ENCODE data around the gene KY.
"Not testable (repeated sequence)": the region's sequence is repeated elsewhere in the genome, so short reads cannot be mapped to it uniquely, and the experiment has no call there.

Gene KY

DNA sequence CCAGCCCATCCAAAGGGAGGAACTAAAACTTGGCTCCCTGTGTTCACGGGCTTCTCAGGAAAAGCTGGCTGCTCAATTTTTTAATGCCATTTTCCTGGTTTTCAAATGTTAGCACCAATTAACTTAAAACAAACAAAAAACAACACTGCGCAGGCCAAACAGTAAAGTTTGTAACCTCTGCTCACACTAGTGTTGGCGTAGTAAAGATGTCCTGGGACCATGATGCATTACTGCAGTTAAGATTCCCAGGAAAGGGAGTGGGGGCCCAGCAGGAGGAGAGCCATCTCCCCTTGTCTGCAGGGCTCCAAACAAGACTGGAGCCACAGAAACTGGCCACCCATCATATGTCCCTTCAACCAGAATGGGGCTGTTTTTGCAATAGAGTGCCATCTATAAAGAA is 74.0 kb downstream of the KY start:
- no peak for DNase-seq
- TF ChIP-seq CTCF (IDR thresholded peaks at IDR 0.05), result no peak
- H3K4me1 ChIP-seq, result no peaks in the 10 kb centered on the region

DNA sequence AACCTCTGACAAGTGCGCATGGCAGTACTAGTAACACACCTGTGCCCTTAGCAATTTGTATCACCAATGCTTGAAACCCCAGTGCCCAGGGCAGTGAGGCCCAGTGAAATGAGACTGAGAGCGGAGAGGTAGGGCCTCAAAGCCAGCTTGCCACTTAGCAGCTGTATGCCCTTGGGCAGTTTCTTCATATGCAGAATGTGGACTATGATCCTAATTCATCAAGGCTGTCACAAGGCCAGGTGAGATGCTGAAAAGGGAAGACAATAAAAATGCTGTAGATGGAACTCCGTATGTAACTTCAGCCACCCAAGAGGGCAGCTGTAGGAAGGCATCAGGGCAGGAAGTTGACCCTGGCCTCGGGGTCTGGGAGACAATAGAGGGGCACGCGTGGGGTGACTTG is 74.4 kb downstream of the KY start:
- Histone ChIP-seq H3K36me3 (peaks cover 0 to 3% (median 0%) of the 10 kb centered on the region in 3 donors), H3K27ac (no peak overlapping the region), H3K4me1 (no peaks in the 10 kb centered on the region), H3K27me3 (no peaks in the 10 kb centered on the region), H3K9me3 (peaks cover 0 to 3% (median 0%) of the 10 kb centered on the region in 3 donors), H3K4me3 (no peak overlapping the region)
- no peak for TF ChIP-seq CTCF (IDR thresholded peaks at IDR 0.05)
- no peak for DNase-seq
- intact Hi-C loops (cut with DNase I; ENCODE audit: low total_unique reads), result no loop called here

More for the DNA sequence above, 74.0 kb downstream of the KY start:
- no peak overlapping the region for H3K27ac ChIP-seq
- intact Hi-C loops (cut with DNase I; ENCODE audit: low total_unique reads), result no loop called here
- no peaks in the 10 kb centered on the region for H3K27me3 ChIP-seq
- no peak overlapping the region for H3K4me3 ChIP-seq
- peaks cover 0 to 3% (median 0%) of the 10 kb centered on the region in 3 donors for H3K36me3 ChIP-seq
- peaks cover 0 to 3% (median 0%) of the 10 kb centered on the region in 3 donors for H3K9me3 ChIP-seq

GRCh38 chr3:134569899-134570298 is 80.9 kb downstream of the KY start:
- H3K9me3 ChIP-seq; DNase-seq; H3K36me3 ChIP-seq; intact Hi-C loops (cut with DNase I; ENCODE audit: low total_unique reads); H3K4me1 ChIP-seq; H3K27me3 ChIP-seq; H3K4me3 ChIP-seq; H3K27ac ChIP-seq: not testable (repeated sequence)

- Histone ChIP-seq H3K4me3 (no peak overlapping the region), H3K27me3 (no peaks in the 10 kb centered on the region), H3K9me3 (peaks cover 0 to 3% (median 0%) of the 10 kb centered on the region in 3 donors), H3K36me3 (peaks cover 0 to 6% (median 4%) of the 10 kb centered on the region in 3 donors), H3K27ac (no peak overlapping the region), H3K4me1 (no peaks in the 10 kb centered on the region)
- no peak for DNase-seq
- no peak for TF ChIP-seq CTCF (IDR thresholded peaks at IDR 0.05)
- intact Hi-C loops (cut with DNase I; ENCODE audit: low total_unique reads), result no loop called here
Observed at GRCh38 chr3:134568790-134569189, 82.0 kb downstream of the KY start.

DNA sequence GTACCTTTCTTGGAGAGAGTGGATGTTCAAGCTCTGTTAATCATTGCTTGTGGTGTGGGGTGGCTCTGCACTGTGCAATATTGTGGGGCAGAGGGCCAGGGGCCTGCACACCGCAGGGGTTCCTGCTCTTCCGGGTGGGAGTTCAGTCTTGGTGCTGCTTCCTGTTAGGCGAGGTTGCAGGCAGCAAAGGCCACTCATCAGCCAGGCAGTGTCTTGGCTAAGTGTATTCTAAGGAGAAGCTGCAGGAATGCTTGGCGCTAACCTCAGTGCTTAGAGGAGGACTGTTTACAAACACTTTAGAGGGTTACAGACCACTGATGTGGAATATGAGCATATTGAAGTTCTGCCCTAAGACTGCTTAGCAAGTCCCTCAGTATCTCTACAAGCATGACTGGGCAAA is 83.2 kb downstream of the KY start:
- no peak for TF ChIP-seq CTCF (IDR thresholded peaks at IDR 0.05)
- no peaks in the 10 kb centered on the region for H3K4me1 ChIP-seq
- H3K27me3 ChIP-seq, result no peaks in the 10 kb centered on the region
- H3K9me3 ChIP-seq, result no peaks in the 10 kb centered on the region
- DNase-seq, result no peak
- H3K4me3 ChIP-seq, result no peak overlapping the region
- peaks cover 6 to 18% (median 12%) of the 10 kb centered on the region in 3 donors for H3K36me3 ChIP-seq
- intact Hi-C loops (cut with DNase I; ENCODE audit: low total_unique reads), result no loop called here
- H3K27ac ChIP-seq, result no peak overlapping the region

DNA sequence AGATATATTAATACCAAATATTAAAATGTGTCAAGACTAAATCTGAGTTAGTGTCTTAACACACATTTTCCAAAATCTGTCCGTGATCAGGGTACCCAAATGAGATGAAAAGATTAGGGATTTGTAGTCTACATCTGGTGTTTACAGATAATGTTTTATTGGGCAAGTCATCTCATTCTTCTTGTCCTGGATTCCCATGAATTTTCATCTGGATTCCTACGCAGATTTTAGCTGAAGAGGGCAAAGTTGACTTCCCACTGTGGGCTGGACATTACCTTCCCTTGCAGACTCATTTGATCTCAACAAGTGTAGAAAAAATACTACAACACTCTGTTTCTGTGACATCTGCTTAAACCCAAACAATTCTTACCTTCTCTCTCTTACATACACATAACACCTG is 85.8 kb downstream of the KY start:
- DNase-seq, result no peak
- intact Hi-C loops (cut with DNase I; ENCODE audit: low total_unique reads), result no loop called here
- no peak for TF ChIP-seq CTCF (IDR thresholded peaks at IDR 0.05)

More for the DNA sequence above, 85.8 kb downstream of the KY start:
- no peaks in the 10 kb centered on the region for H3K4me1 ChIP-seq
- H3K27ac ChIP-seq, result no peak overlapping the region
- no peak overlapping the region for H3K4me3 ChIP-seq
- H3K27me3 ChIP-seq, result no peaks in the 10 kb centered on the region
- no peaks in the 10 kb centered on the region for H3K9me3 ChIP-seq
- H3K36me3 ChIP-seq, result peaks cover 24 to 34% (median 31%) of the 10 kb centered on the region in 3 donors

Measured in tibial artery (tissue), 4 donors.